HG03039 (cell line): ENCODE results near the gene WDFY1.

ENCODE experiments used
- ATAC-seq: cut with Tn5 transposase; IDR thresholded peaks from one replicate; pipeline ENCODE4 v1.9.1; 2021; ENCODE audit warnings: mild to moderate bottlenecking, moderate library complexity; ENCODE audit not compliant: unreplicated experiment

Gene WDFY1

GRCh38 chr2:223930103-223930976, 14.8 kb downstream of the WDFY1 start:
- no peak for ATAC-seq

- no peak for ATAC-seq
These were observed 15.5 kb downstream of the WDFY1 start for GRCh38 chr2:223929571-223930102.

GRCh38 chr2:223928113-223929006, 16.8 kb downstream of the WDFY1 start:
- ATAC-seq = no peak

GRCh38 chr2:223925106-223925505, 20.0 kb downstream of the WDFY1 start:
- ATAC-seq = no peak

GRCh38 chr2:223923976-223924375, 21.2 kb downstream of the WDFY1 start:
- no peak for ATAC-seq

GRCh38 chr2:223922308-223922707, 22.8 kb downstream of the WDFY1 start:
- no peak for ATAC-seq

- no peak for ATAC-seq
These were observed 23.9 kb downstream of the WDFY1 start for GRCh38 chr2:223921204-223921603.

GRCh38 chr2:223920109-223920508, 25.0 kb downstream of the WDFY1 start:
- no peak for ATAC-seq

GRCh38 chr2:223918671-223919134, 26.4 kb downstream of the WDFY1 start:
- ATAC-seq = no peak

GRCh38 chr2:223916181-223916920, 28.8 kb downstream of the WDFY1 start:
- no peak for ATAC-seq

- no peak for ATAC-seq
These were observed 30.1 kb downstream of the WDFY1 start for GRCh38 chr2:223915071-223915470.

- no peak for ATAC-seq
These were observed 30.8 kb downstream of the WDFY1 start for GRCh38 chr2:223914324-223914723.

- no peak for ATAC-seq
These were observed 36.0 kb downstream of the WDFY1 start for GRCh38 chr2:223909001-223909741.

- ATAC-seq = no peak
These were observed 36.7 kb downstream of the WDFY1 start for GRCh38 chr2:223908304-223908998.

GRCh38 chr2:223905996-223906395, 39.1 kb downstream of the WDFY1 start:
- ATAC-seq = no peak

- ATAC-seq = no peak
These were observed 43.3 kb downstream of the WDFY1 start for GRCh38 chr2:223901854-223902253.

GRCh38 chr2:223901311-223901710, 43.8 kb downstream of the WDFY1 start:
- ATAC-seq = no peak

GRCh38 chr2:223900531-223900930, 44.6 kb downstream of the WDFY1 start:
- no peak for ATAC-seq

- no peak for ATAC-seq
These were observed 45.1 kb downstream of the WDFY1 start for GRCh38 chr2:223900066-223900465.
